ENCODE data around the gene NTM.

NTM gene

DNA sequence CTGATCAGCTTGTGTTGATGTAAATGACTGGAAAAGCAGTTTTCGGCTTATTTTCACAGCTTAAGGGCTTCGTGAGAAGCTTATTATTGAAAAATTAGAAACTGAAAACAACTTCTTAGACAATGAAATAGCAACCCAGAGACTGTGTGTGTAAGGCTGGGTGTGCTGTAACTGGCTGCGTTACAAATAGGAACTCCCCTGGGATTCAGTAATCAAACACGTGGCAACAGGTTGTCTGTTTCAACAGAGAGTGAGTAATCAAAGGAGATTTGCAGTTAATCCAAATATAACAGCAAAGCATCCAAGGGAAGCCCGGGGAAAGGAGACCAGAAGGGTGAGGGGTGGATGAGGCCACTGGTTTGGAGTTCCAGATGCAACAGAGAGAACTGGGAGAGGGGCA is 19.2 kb downstream of the NTM start:
- H3K9ac ChIP-seq (ENCODE audit: low read depth, low read length, poor library complexity, severe bottlenecking), result no peak overlapping the region
- TF ChIP-seq CTCF (conservative IDR thresholded peaks at IDR 0.05; ENCODE audit: low read length), result no peak
- TF ChIP-seq EZH2phosphoT487 (IDR thresholded peaks at IDR 0.05; ENCODE audit: borderline replicate concordance), result no peak
- H3K79me2 ChIP-seq (ENCODE audit: insufficient read depth, low read length), result no peaks in the 10 kb centered on the region
- H3K27me3 ChIP-seq (ENCODE audit: insufficient read depth, low read length, poor library complexity, severe bottlenecking), result no peaks in the 10 kb centered on the region
- no peak overlapping the region for H2AFZ ChIP-seq (ENCODE audit: low read length)
- H3K4me2 ChIP-seq (ENCODE audit: low read depth, low read length, poor library complexity, severe bottlenecking), result no peak overlapping the region
- H3K36me3 ChIP-seq (ENCODE audit: insufficient read depth, low read length), result no peaks in the 10 kb centered on the region
- no peaks in the 10 kb centered on the region for H4K20me1 ChIP-seq (ENCODE audit: insufficient read depth, low read length, poor library complexity, severe bottlenecking)
- no peaks in the 10 kb centered on the region for H3K9me2 ChIP-seq (replicated peaks; ENCODE audit: low read depth, low read length)
- H3F3A ChIP-seq (ENCODE audit: low read depth), result no peaks in the 10 kb centered on the region
- H3K4me3 ChIP-seq (ENCODE audit: low read length, poor library complexity, severe bottlenecking), result no peak overlapping the region
- no peaks in the 10 kb centered on the region for H3K4me1 ChIP-seq (ENCODE audit: insufficient read depth, low read length, poor library complexity, severe bottlenecking)
- no peaks in the 10 kb centered on the region for H3K9me3 ChIP-seq (ENCODE audit: insufficient read depth, low read depth, low read length)

- no peaks in the 10 kb centered on the region for H3K36me3 ChIP-seq (ENCODE audit: insufficient read depth, low read length)
- no peaks in the 10 kb centered on the region for H3F3A ChIP-seq (ENCODE audit: low read depth)
- no peaks in the 10 kb centered on the region for H3K27me3 ChIP-seq (ENCODE audit: insufficient read depth, low read length, poor library complexity, severe bottlenecking)
- TF ChIP-seq CTCF (conservative IDR thresholded peaks at IDR 0.05; ENCODE audit: low read length) (no peak), EZH2phosphoT487 (IDR thresholded peaks at IDR 0.05; ENCODE audit: borderline replicate concordance) (no peak)
- no peaks in the 10 kb centered on the region for H3K4me1 ChIP-seq (ENCODE audit: insufficient read depth, low read length, poor library complexity, severe bottlenecking)
- H3K9me3 ChIP-seq (ENCODE audit: insufficient read depth, low read depth, low read length), result no peaks in the 10 kb centered on the region
- no peak overlapping the region for H3K9ac ChIP-seq (ENCODE audit: low read depth, low read length, poor library complexity, severe bottlenecking)
- no peaks in the 10 kb centered on the region for H3K9me2 ChIP-seq (replicated peaks; ENCODE audit: low read depth, low read length)
- no peaks in the 10 kb centered on the region for H4K20me1 ChIP-seq (ENCODE audit: insufficient read depth, low read length, poor library complexity, severe bottlenecking)
- H2AFZ ChIP-seq (ENCODE audit: low read length), result no peak overlapping the region
- H3K4me2 ChIP-seq (ENCODE audit: low read depth, low read length, poor library complexity, severe bottlenecking), result no peak overlapping the region
- H3K79me2 ChIP-seq (ENCODE audit: insufficient read depth, low read length), result no peaks in the 10 kb centered on the region
- no peak overlapping the region for H3K4me3 ChIP-seq (ENCODE audit: low read length, poor library complexity, severe bottlenecking)
Measured at GRCh38 chr11:131391176-131391575, 20.8 kb downstream of the NTM start.

- no peak overlapping the region for H3K4me2 ChIP-seq (ENCODE audit: low read depth, low read length, poor library complexity, severe bottlenecking)
- no peaks in the 10 kb centered on the region for H3K27me3 ChIP-seq (ENCODE audit: insufficient read depth, low read length, poor library complexity, severe bottlenecking)
- no peaks in the 10 kb centered on the region for H3K4me1 ChIP-seq (ENCODE audit: insufficient read depth, low read length, poor library complexity, severe bottlenecking)
- H3K36me3 ChIP-seq (ENCODE audit: insufficient read depth, low read length), result no peaks in the 10 kb centered on the region
- no peaks in the 10 kb centered on the region for H3F3A ChIP-seq (ENCODE audit: low read depth)
- H3K9ac ChIP-seq (ENCODE audit: low read depth, low read length, poor library complexity, severe bottlenecking), result no peak overlapping the region
- TF ChIP-seq EZH2phosphoT487 (IDR thresholded peaks at IDR 0.05; ENCODE audit: borderline replicate concordance) (no peak), CTCF (conservative IDR thresholded peaks at IDR 0.05; ENCODE audit: low read length) (peak; percentile 33)
- no peaks in the 10 kb centered on the region for H4K20me1 ChIP-seq (ENCODE audit: insufficient read depth, low read length, poor library complexity, severe bottlenecking)
- no peaks in the 10 kb centered on the region for H3K9me3 ChIP-seq (ENCODE audit: insufficient read depth, low read depth, low read length)
- no peak overlapping the region for H2AFZ ChIP-seq (ENCODE audit: low read length)
- no peaks in the 10 kb centered on the region for H3K79me2 ChIP-seq (ENCODE audit: insufficient read depth, low read length)
- no peak overlapping the region for H3K4me3 ChIP-seq (ENCODE audit: low read length, poor library complexity, severe bottlenecking)
- H3K9me2 ChIP-seq (replicated peaks; ENCODE audit: low read depth, low read length), result no peaks in the 10 kb centered on the region
Measured at GRCh38 chr11:131392528-131393255, 22.3 kb downstream of the NTM start.

Data from Loucy (cell line).